ENCODE data around the gene PIRT. TPM values are rescaled to one million over a fixed set of nuclear protein-coding genes. Genes with fewer than 3 reads are reported as not detected.

The PIRT gene
- total RNA-seq (not detected), polyA plus RNA-seq (not detected)

- H3K27ac Mint-ChIP-seq, result peak within 1 kb of the TSS in 1 of 3 donors; percentile 30
- ATAC-seq (ENCODE audit: low read depth in 2 of 2), result no peak
Measured at GRCh38 chr17:10837921-10838320, at the start of gene PIRT. Gene PIRT, minus strand, starts transcription at chr17:10838087. Its CDS starts 12,442 bp downstream, at chr17:10825645.

GRCh38 chr17:10881959-10882358 is 44.1 kb upstream of the PIRT start:
- Histone ChIP-seq H3K36me3 (ENCODE audit: control insufficient read depth, insufficient read depth, low read length) (no peaks in the 10 kb centered on the region), H3K4me1 (ENCODE audit: control insufficient read depth, insufficient read depth, low read length, poor library complexity, severe bottlenecking) (no peaks in the 10 kb centered on the region), H3K27me3 (ENCODE audit: control insufficient read depth, insufficient read depth, low read length) (no peaks in the 10 kb centered on the region), H3K27ac (ENCODE audit: insufficient read depth, low read length, poor library complexity, severe bottlenecking) (no peak overlapping the region), H3K4me3 (ENCODE audit: low read depth, low read length) (no peak overlapping the region), H3K9me3 (ENCODE audit: control insufficient read depth in 2 of 2, low read length in 2 of 2) (no peaks in the 10 kb centered on the region)
- ATAC-seq (ENCODE audit: low read depth in 2 of 2) (no peak), DNase-seq (no peak)
- no peak overlapping the region for H3K27ac Mint-ChIP-seq
- peaks cover 8% of the 10 kb centered on the region for H3K27me3 Mint-ChIP-seq
- peaks cover 0 to 2% (median 0%) of the 10 kb centered on the region in 7 donors for H3K9me3 Mint-ChIP-seq
- H3K4me3 Mint-ChIP-seq, result no peak overlapping the region
- H3K4me1 Mint-ChIP-seq, result no peaks in the 10 kb centered on the region
- no peaks in the 10 kb centered on the region for H3K36me3 Mint-ChIP-seq

More at GRCh38 chr17:10837921-10838320, at the start of gene PIRT:
- no peaks in the 10 kb centered on the region for H3K4me1 ChIP-seq (ENCODE audit: control insufficient read depth, insufficient read depth, low read length, poor library complexity, severe bottlenecking)
- no peaks in the 10 kb centered on the region for H3K4me1 Mint-ChIP-seq
- no peak for DNase-seq
- no peak within 1 kb of the TSS for H3K4me3 Mint-ChIP-seq
- H3K27me3 ChIP-seq (ENCODE audit: control insufficient read depth, insufficient read depth, low read length), result no peaks in the 10 kb centered on the region
- H3K9me3 ChIP-seq (ENCODE audit: control insufficient read depth in 2 of 2, low read length in 2 of 2), result no peaks in the 10 kb centered on the region
- H3K27me3 Mint-ChIP-seq, result no peaks in the 10 kb centered on the region
- H3K36me3 Mint-ChIP-seq, result no peaks in the 10 kb centered on the region
- no peak within 1 kb of the TSS for H3K27ac ChIP-seq (ENCODE audit: insufficient read depth, low read length, poor library complexity, severe bottlenecking)
- H3K9me3 Mint-ChIP-seq, result no peaks in the 10 kb centered on the region
- no peaks in the 10 kb centered on the region for H3K36me3 ChIP-seq (ENCODE audit: control insufficient read depth, insufficient read depth, low read length)
- H3K4me3 ChIP-seq (ENCODE audit: low read depth, low read length), result no peak within 1 kb of the TSS

DNA sequence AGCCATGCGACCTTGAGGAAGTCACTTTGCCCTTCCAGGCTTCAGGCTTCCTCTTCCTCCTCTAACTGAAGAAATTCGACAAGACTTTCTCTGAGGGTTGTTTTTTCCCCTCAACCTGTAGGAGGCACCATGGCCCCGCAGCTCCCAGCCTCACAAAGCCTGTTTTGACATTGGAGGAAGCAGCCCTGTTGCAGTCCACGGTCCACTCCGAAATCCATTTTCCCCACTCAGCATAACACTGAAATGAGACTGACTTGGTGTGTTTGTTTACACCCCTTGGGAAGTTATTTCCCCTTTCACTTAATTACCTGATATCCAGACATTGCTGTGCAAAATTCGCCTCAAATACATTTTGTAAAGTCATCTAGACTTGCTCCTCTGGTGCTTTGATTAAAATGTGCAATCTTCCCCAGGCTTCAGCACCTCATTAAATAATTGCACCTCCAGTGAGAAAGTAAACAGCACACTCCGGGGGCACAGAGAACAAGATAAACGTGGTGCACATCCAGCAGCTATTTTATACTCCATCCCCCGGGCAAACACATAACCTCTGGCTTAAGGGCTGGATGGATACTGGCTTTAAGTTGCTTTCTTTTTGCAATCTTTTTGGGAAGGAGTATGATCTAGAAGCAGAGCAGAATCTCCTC is 41.4 kb upstream of the PIRT start:
- Mint-ChIP-seq H3K4me3 (no peak overlapping the region), H3K9me3 (peaks cover 0 to 2% (median 0%) of the 10 kb centered on the region in 7 donors), H3K27ac (no peak overlapping the region), H3K36me3 (no peaks in the 10 kb centered on the region), H3K4me1 (no peaks in the 10 kb centered on the region), H3K27me3 (peaks cover 12% of the 10 kb centered on the region)
- Histone ChIP-seq H3K9me3 (ENCODE audit: control insufficient read depth in 2 of 2, low read length in 2 of 2) (no peaks in the 10 kb centered on the region), H3K36me3 (ENCODE audit: control insufficient read depth, insufficient read depth, low read length) (no peaks in the 10 kb centered on the region), H3K27ac (ENCODE audit: insufficient read depth, low read length, poor library complexity, severe bottlenecking) (no peak overlapping the region), H3K4me1 (ENCODE audit: control insufficient read depth, insufficient read depth, low read length, poor library complexity, severe bottlenecking) (no peaks in the 10 kb centered on the region), H3K4me3 (ENCODE audit: low read depth, low read length) (no peak overlapping the region), H3K27me3 (ENCODE audit: control insufficient read depth, insufficient read depth, low read length) (no peaks in the 10 kb centered on the region)
- ATAC-seq (ENCODE audit: low read depth in 2 of 2) (no peak), DNase-seq (no peak)

DNA sequence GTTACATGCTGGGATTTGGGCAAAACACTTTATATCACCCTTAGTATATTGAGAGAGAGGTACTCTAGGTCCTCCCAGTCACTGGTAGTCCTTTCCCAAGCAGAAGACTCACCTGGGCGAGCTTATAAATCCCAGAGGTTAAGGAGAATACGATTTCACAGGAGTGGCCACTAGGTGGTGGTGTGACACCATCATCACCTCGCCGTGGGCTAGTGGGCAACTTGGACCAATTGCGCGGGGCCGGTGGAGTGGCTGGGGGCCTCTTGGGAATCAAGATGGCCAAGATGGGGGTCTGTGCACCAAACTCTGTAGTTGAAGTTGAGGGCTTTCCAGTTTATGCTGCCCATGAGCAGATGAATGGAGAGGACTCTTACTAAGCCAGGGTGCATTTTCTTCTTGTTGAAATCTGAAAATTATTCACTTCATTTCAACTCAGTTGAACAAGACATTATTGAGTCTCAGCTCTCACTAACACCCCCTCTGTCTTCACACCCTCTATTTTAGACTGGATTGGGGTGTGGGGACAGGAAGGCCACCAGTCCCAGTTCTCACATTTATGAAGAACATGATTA is 38.2 kb upstream of the PIRT start:
- Histone ChIP-seq H3K4me3 (ENCODE audit: low read depth, low read length) (no peak overlapping the region), H3K36me3 (ENCODE audit: control insufficient read depth, insufficient read depth, low read length) (no peaks in the 10 kb centered on the region), H3K9me3 (ENCODE audit: control insufficient read depth in 2 of 2, low read length in 2 of 2) (no peaks in the 10 kb centered on the region), H3K27me3 (ENCODE audit: control insufficient read depth, insufficient read depth, low read length) (no peaks in the 10 kb centered on the region), H3K27ac (ENCODE audit: insufficient read depth, low read length, poor library complexity, severe bottlenecking) (no peak overlapping the region), H3K4me1 (ENCODE audit: control insufficient read depth, insufficient read depth, low read length, poor library complexity, severe bottlenecking) (no peaks in the 10 kb centered on the region)
- Mint-ChIP-seq H3K27ac (no peak overlapping the region), H3K27me3 (peaks cover 12% of the 10 kb centered on the region), H3K4me1 (no peaks in the 10 kb centered on the region), H3K36me3 (no peaks in the 10 kb centered on the region), H3K9me3 (no peaks in the 10 kb centered on the region), H3K4me3 (no peak overlapping the region)
- DNase-seq (peak in 1 of 3 donors; percentile 30), ATAC-seq (ENCODE audit: low read depth in 2 of 2) (no peak)

- Histone ChIP-seq H3K9me3 (ENCODE audit: control insufficient read depth in 2 of 2, low read length in 2 of 2) (no peaks in the 10 kb centered on the region), H3K36me3 (ENCODE audit: control insufficient read depth, insufficient read depth, low read length) (no peaks in the 10 kb centered on the region), H3K4me3 (ENCODE audit: low read depth, low read length) (no peak overlapping the region), H3K27ac (ENCODE audit: insufficient read depth, low read length, poor library complexity, severe bottlenecking) (no peak overlapping the region), H3K27me3 (ENCODE audit: control insufficient read depth, insufficient read depth, low read length) (no peaks in the 10 kb centered on the region), H3K4me1 (ENCODE audit: control insufficient read depth, insufficient read depth, low read length, poor library complexity, severe bottlenecking) (no peaks in the 10 kb centered on the region)
- peak in 1 of 3 donors; percentile 8 for DNase-seq
- Mint-ChIP-seq H3K36me3 (no peaks in the 10 kb centered on the region), H3K27ac (no peak overlapping the region), H3K4me1 (no peaks in the 10 kb centered on the region), H3K4me3 (no peak overlapping the region), H3K9me3 (no peaks in the 10 kb centered on the region), H3K27me3 (peaks cover 12% of the 10 kb centered on the region)
- no peak for ATAC-seq (ENCODE audit: low read depth in 2 of 2)
Measured at GRCh38 chr17:10875430-10875851, 37.6 kb upstream of the PIRT start.

DNA sequence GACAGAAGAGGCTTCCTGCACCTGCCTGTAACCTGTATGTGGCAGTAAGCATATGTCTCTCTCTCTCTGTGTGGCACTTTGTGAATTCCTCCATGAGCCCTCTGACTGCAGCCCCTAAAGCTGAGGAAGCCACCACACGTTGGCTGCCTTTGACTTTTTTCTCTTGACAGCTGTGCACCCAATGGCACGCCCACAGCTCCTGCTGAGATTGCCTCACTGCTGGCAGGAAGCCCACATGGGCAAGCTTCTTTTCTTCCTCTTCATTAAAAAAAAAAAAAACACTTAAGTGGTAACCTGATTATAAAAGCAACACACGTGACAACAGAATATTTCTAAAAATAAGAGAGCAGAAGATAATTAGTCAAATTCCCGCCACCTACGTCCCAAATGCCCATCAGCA is 34.0 kb upstream of the PIRT start:
- Histone ChIP-seq H3K9me3 (ENCODE audit: control insufficient read depth in 2 of 2, low read length in 2 of 2) (no peaks in the 10 kb centered on the region), H3K4me1 (ENCODE audit: control insufficient read depth, insufficient read depth, low read length, poor library complexity, severe bottlenecking) (no peaks in the 10 kb centered on the region), H3K27me3 (ENCODE audit: control insufficient read depth, insufficient read depth, low read length) (no peaks in the 10 kb centered on the region), H3K36me3 (ENCODE audit: control insufficient read depth, insufficient read depth, low read length) (no peaks in the 10 kb centered on the region), H3K4me3 (ENCODE audit: low read depth, low read length) (no peak overlapping the region), H3K27ac (ENCODE audit: insufficient read depth, low read length, poor library complexity, severe bottlenecking) (no peak overlapping the region)
- Mint-ChIP-seq H3K27ac (no peak overlapping the region), H3K36me3 (no peaks in the 10 kb centered on the region), H3K4me3 (no peak overlapping the region), H3K4me1 (no peaks in the 10 kb centered on the region), H3K27me3 (peaks cover 11% of the 10 kb centered on the region), H3K9me3 (peaks cover 0 to 11% (median 2%) of the 10 kb centered on the region in 7 donors)
- ATAC-seq (ENCODE audit: low read depth in 2 of 2) (no peak), DNase-seq (no peak)

DNA sequence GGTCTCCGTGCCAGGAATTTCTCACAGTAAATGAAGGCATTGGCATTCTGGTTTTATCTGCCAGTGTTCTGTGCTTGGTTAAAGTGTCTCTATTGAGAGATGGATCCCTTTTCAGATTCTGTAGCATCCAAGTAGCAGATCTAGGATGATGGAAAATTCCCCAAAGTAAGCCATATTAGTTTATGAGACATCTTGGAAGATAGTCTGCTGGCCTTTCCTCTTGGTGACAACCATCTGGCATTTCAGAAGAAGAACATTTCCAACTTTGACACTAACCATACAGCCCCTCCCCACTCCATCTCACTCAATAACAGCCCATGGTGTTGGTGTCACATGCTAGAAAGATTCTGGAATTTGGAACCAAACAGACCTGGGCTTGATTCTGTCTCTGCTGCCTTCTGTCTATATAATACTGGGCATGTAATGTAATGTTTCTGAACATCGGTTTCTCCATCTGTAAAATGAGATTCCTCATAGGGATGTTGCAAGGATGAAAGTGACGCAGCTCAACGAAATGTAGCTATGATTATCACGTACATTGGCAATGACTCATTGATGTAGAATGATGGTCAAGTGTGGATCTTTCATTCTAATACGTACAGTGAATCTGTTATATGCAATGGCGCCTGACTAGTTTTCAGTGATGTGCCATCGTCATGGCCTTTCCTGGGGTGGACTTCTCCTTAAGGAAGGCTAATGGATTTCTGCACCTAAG is 32.6 kb upstream of the PIRT start:
- Histone ChIP-seq H3K4me3 (ENCODE audit: low read depth, low read length) (no peak overlapping the region), H3K27ac (ENCODE audit: insufficient read depth, low read length, poor library complexity, severe bottlenecking) (no peak overlapping the region), H3K9me3 (ENCODE audit: control insufficient read depth in 2 of 2, low read length in 2 of 2) (no peaks in the 10 kb centered on the region), H3K36me3 (ENCODE audit: control insufficient read depth, insufficient read depth, low read length) (no peaks in the 10 kb centered on the region), H3K4me1 (ENCODE audit: control insufficient read depth, insufficient read depth, low read length, poor library complexity, severe bottlenecking) (no peaks in the 10 kb centered on the region), H3K27me3 (ENCODE audit: control insufficient read depth, insufficient read depth, low read length) (no peaks in the 10 kb centered on the region)
- Mint-ChIP-seq H3K27ac (peak overlapping the region in 1 of 3 donors; percentile 21), H3K27me3 (peaks cover 8% of the 10 kb centered on the region), H3K36me3 (no peaks in the 10 kb centered on the region), H3K4me1 (no peaks in the 10 kb centered on the region), H3K9me3 (peaks cover 0 to 11% (median 2%) of the 10 kb centered on the region in 7 donors), H3K4me3 (no peak overlapping the region)
- DNase-seq (no peak), ATAC-seq (ENCODE audit: low read depth in 2 of 2) (no peak)

Measured in CD4-positive, CD25-positive, alpha-beta regulatory T cell (primary cell).